Measurements from ENCODE around the gene HMGCS2. TPM values are rescaled to one million over a fixed set of nuclear protein-coding genes. Genes with fewer than 3 reads are reported as not detected.

HMGCS2 gene
- total RNA-seq, 4 donors from 2014 or later = 0.83 to 1.1 TPM; not detected in 2

GRCh38 chr1:119808491-119808890 is 39.8 kb upstream of the HMGCS2 start:
- 48% methylated on average over 3 of the region's 3 CpGs for WGBS

GRCh38 chr1:119806489-119806888 is 37.8 kb upstream of the HMGCS2 start:
- intact Hi-C loops (cut with DNase I) = no loop called here
- Histone ChIP-seq H3K4me1 (peaks cover 0 to 13% (median 4%) of the 10 kb centered on the region in 4 donors), H3K4me3 (no peak overlapping the region), H3K36me3 (no peaks in the 10 kb centered on the region), H3K9me3 (no peaks in the 10 kb centered on the region), H3K27ac (replicated peaks in 1 of 4) (no peak overlapping the region), H3K27me3 (no peaks in the 10 kb centered on the region)
- peak; percentile 24 for DNase-seq (ENCODE audit: extremely low spot score)
- TF ChIP-seq POLR2A (IDR thresholded peaks at IDR 0.05; ENCODE audit: low read depth) (no peak), CTCF (IDR thresholded peaks at IDR 0.05) (no peak), POLR2AphosphoS5 (IDR thresholded peaks at IDR 0.05) (no peak)
- WGBS = 83% methylated on average over 4 of the region's 4 CpGs

More at GRCh38 chr1:119808491-119808890, 39.8 kb upstream of the HMGCS2 start:
- intact Hi-C loops (cut with DNase I) = loop anchor here (2.0 kb wide), 1 partner anchor 64 kb away; no protein-coding TSS in a partner anchor
- Histone ChIP-seq H3K4me3 (no peak overlapping the region), H3K9me3 (no peaks in the 10 kb centered on the region), H3K27ac (replicated peaks in 1 of 4) (no peak overlapping the region), H3K36me3 (no peaks in the 10 kb centered on the region), H3K4me1 (peaks cover 0 to 8% (median 0%) of the 10 kb centered on the region in 4 donors), H3K27me3 (no peaks in the 10 kb centered on the region)
- TF ChIP-seq POLR2AphosphoS5 (IDR thresholded peaks at IDR 0.05) (no peak), CTCF (IDR thresholded peaks at IDR 0.05) (no peak)
- no peak for DNase-seq (ENCODE audit: extremely low spot score)

- intact Hi-C loops (cut with DNase I) = no loop called here
- peak; percentile 39 for DNase-seq (ENCODE audit: extremely low spot score)
- H3K27me3 ChIP-seq = no peaks in the 10 kb centered on the region
- no peak overlapping the region for H3K27ac ChIP-seq (replicated peaks in 1 of 4)
- TF ChIP-seq POLR2AphosphoS5 (IDR thresholded peaks at IDR 0.05) (no peak), POLR2A (IDR thresholded peaks at IDR 0.05; ENCODE audit: low read depth) (no peak), CTCF (IDR thresholded peaks at IDR 0.05) (no peak), EP300 (IDR thresholded peaks at IDR 0.05) (no peak)
- no peaks in the 10 kb centered on the region for H3K9me3 ChIP-seq
- H3K4me3 ChIP-seq = no peak overlapping the region
- no peaks in the 10 kb centered on the region for H3K36me3 ChIP-seq
- H3K4me1 ChIP-seq = peaks cover 0 to 13% (median 4%) of the 10 kb centered on the region in 4 donors
- WGBS = 89% methylated on average over 13 of the region's 13 CpGs
These were observed 37.0 kb upstream of the HMGCS2 start for GRCh38 chr1:119805746-119806145.

DNA sequence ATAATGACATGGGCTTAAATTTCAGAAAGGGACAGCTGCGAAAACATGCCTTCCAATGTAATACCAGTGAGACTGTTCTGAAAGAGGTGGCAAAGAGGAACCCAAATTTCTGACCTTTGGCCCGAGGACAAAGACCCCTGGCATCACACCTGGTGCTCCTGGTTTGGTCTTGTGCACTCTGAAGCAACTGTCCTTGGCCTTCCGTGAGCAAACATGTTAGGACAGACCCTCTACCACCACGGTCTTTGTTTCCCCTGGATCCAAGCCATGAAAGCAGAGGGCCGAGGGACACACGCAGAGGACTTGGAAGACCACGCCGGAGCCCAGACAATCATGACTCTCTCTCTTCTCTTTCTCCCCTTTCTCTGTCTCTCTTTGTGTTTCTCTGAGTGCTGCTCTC is 36.5 kb upstream of the HMGCS2 start:
- intact Hi-C loops (cut with DNase I) = no loop called here
- no peaks in the 10 kb centered on the region for H3K27me3 ChIP-seq
- H3K9me3 ChIP-seq = no peaks in the 10 kb centered on the region
- H3K36me3 ChIP-seq = no peaks in the 10 kb centered on the region
- WGBS = 93% methylated on average over 8 of the region's 8 CpGs
- no peak overlapping the region for H3K4me3 ChIP-seq
- peak; percentile 90 for DNase-seq (ENCODE audit: extremely low spot score)
- H3K4me1 ChIP-seq = peaks cover 0 to 13% (median 4%) of the 10 kb centered on the region in 4 donors
- H3K27ac ChIP-seq (replicated peaks in 1 of 4) = no peak overlapping the region
- TF ChIP-seq EP300 (IDR thresholded peaks at IDR 0.05) (no peak), CTCF (IDR thresholded peaks at IDR 0.05) (no peak), POLR2AphosphoS5 (IDR thresholded peaks at IDR 0.05) (no peak), POLR2A (IDR thresholded peaks at IDR 0.05; ENCODE audit: low read depth) (no peak)

DNA sequence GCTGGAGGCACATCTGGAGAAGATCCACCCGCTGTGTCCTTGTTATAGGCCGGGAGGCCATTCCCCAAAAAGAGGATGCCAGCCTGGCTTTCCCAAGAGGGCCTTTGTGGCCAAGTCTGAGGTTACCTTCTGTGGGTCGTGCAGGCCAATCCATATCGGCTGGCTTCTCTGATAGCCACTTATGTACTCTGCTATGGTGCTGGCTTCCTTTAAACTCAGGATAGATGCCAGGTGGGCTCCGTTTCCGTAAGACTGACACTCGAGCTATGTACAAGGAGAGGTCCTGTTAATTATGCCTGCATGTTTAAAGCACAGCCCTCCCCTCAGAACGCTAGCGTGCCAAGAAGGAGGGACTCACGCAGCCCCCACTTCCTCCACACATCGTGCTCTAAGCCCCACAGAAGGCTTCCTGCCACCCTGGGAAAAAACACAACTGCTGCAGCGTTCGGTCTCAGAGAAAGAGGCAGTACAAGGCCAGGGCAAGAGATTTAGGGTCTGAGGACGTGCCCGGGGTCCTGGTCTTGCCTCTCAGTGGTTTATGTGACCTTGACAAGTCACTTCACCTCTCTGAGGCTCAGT is 31.0 kb upstream of the HMGCS2 start:
- Histone ChIP-seq H3K36me3 (no peaks in the 10 kb centered on the region), H3K4me3 (no peak overlapping the region), H3K4me1 (peaks cover 0 to 18% (median 14%) of the 10 kb centered on the region in 4 donors), H3K27ac (replicated peaks in 1 of 4) (no peak overlapping the region), H3K27me3 (no peaks in the 10 kb centered on the region), H3K9me3 (no peaks in the 10 kb centered on the region)
- DNase-seq (ENCODE audit: extremely low spot score) = peak; percentile 90
- no peak for TF ChIP-seq CTCF (IDR thresholded peaks at IDR 0.05)
- no peak for TF ChIP-seq POLR2A (IDR thresholded peaks at IDR 0.05; ENCODE audit: low read depth)
- TF ChIP-seq POLR2AphosphoS5 (IDR thresholded peaks at IDR 0.05) = no peak
- no peak for TF ChIP-seq EP300 (IDR thresholded peaks at IDR 0.05)
- WGBS = 80% methylated on average over 13 of the region's 15 CpGs
- intact Hi-C loops (cut with DNase I) = no loop called here
